Gastroesophageal sphincter (tissue), 3 donors: ENCODE measurements around the gene CENATAC.
"Not testable (repeated sequence)": the region's sequence is repeated elsewhere in the genome, so short reads cannot be mapped to it uniquely, and the experiment has no call there.

Source experiments
- CTCF ChIP-seq, 4 experiments: fragments of 200-600 bp in 2 of 4; fragments of 450-650 bp in 2 of 4; sonication (generic) in 1 of 4; IDR thresholded peaks; one replicate each; pipeline ENCODE4 v1.5.1; 2017 to 2019; ENCODE audit warnings: antibody characterized with exemption in 4 of 4, mild to moderate bottlenecking in 2 of 4, moderate library complexity in 2 of 4
- POLR2A ChIP-seq, 2 donors: fragments of 450-650 bp; IDR thresholded peaks; one replicate each; pipeline ENCODE4 v1.6.1; 2017; ENCODE audit warnings: antibody characterized with exemption in 2 of 2, mild to moderate bottlenecking in 2 of 2, moderate library complexity in 1 of 2
- POLR2AphosphoS5 ChIP-seq: sonication (generic); formaldehyde crosslinking; IDR thresholded peaks from one replicate; pipeline ENCODE4 v1.6.1; 2017; ENCODE audit warnings: antibody characterized with exemption

GRCh38 chr11:119039471-119039870, 41.5 kb downstream of the CENATAC start:
- TF ChIP-seq POLR2AphosphoS5; CTCF (IDR thresholded peaks at IDR 0.05); POLR2A (IDR thresholded peaks at IDR 0.05): not testable (repeated sequence)
